WERI-Rb-1 (cell line): Measurements from ENCODE around the gene CADM2.

Experiments
- DNase-seq: peaks from one replicate; pipeline ENCODE4 v3.0.0-alpha.2; 2020
- H3K27ac ChIP-seq: fragments of 250-450 bp; sonication (Bioruptor Pico); 2 replicates; pipeline ENCODE4 v1.5.1; 2020; ENCODE audit warnings: mild to moderate bottlenecking, moderate library complexity
- H3K27me3 ChIP-seq: fragments of 250-450 bp; sonication (Bioruptor Pico); 2 replicates; pipeline ENCODE4 v1.5.1; 2021; ENCODE audit warnings: mild to moderate bottlenecking, low read depth, moderate library complexity; ENCODE audit not compliant: insufficient read depth, severe bottlenecking
- H3K36me3 ChIP-seq: fragments of 250-450 bp; sonication (Bioruptor Pico); 2 replicates; pipeline ENCODE4 v1.5.1; 2020; ENCODE audit warnings: mild to moderate bottlenecking, moderate library complexity
- H3K4me3 ChIP-seq: 2 replicates; pipeline ENCODE4 v1.5.1; 2011; ENCODE audit warnings: low read depth, mild to moderate bottlenecking, control low read depth, low read length
- H3K9me3 ChIP-seq: fragments of 250-450 bp; sonication (Bioruptor Pico); 2 replicates; pipeline ENCODE4 v1.5.1; 2021; ENCODE audit warnings: mild to moderate bottlenecking, moderate library complexity; ENCODE audit not compliant: severe bottlenecking
- TF ChIP-seq, protein P1 (sequence below): IDR thresholded peaks from 2 replicates; pipeline ENCODE4 v1.5.1; 2011; ENCODE audit warnings: low read depth, mild to moderate bottlenecking, control low read depth, inconsistent platforms, low read length

CADM2 gene

GRCh38 chr3:85003479-85003878 is 44.7 kb downstream of the CADM2 start:
- no peaks in the 10 kb centered on the region for H3K9me3 ChIP-seq
- no peaks in the 10 kb centered on the region for H3K27me3 ChIP-seq
- no peak overlapping the region for H3K27ac ChIP-seq
- TF ChIP-seq, protein P1, sequence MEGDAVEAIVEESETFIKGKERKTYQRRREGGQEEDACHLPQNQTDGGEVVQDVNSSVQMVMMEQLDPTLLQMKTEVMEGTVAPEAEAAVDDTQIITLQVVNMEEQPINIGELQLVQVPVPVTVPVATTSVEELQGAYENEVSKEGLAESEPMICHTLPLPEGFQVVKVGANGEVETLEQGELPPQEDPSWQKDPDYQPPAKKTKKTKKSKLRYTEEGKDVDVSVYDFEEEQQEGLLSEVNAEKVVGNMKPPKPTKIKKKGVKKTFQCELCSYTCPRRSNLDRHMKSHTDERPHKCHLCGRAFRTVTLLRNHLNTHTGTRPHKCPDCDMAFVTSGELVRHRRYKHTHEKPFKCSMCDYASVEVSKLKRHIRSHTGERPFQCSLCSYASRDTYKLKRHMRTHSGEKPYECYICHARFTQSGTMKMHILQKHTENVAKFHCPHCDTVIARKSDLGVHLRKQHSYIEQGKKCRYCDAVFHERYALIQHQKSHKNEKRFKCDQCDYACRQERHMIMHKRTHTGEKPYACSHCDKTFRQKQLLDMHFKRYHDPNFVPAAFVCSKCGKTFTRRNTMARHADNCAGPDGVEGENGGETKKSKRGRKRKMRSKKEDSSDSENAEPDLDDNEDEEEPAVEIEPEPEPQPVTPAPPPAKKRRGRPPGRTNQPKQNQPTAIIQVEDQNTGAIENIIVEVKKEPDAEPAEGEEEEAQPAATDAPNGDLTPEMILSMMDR = no peak
- DNase-seq = no peak
- H3K36me3 ChIP-seq = no peaks in the 10 kb centered on the region
- no peak overlapping the region for H3K4me3 ChIP-seq

GRCh38 chr3:85004147-85004546 is 45.4 kb downstream of the CADM2 start:
- no peaks in the 10 kb centered on the region for H3K36me3 ChIP-seq
- H3K4me3 ChIP-seq = no peak overlapping the region
- no peaks in the 10 kb centered on the region for H3K27me3 ChIP-seq
- TF ChIP-seq, protein P1 = no peak
- H3K27ac ChIP-seq = no peak overlapping the region
- DNase-seq = no peak
- no peaks in the 10 kb centered on the region for H3K9me3 ChIP-seq

GRCh38 chr3:85005946-85006345 is 47.2 kb downstream of the CADM2 start:
- Histone ChIP-seq H3K9me3 (no peaks in the 10 kb centered on the region), H3K27me3 (no peaks in the 10 kb centered on the region), H3K4me3 (no peak overlapping the region), H3K27ac (no peak overlapping the region), H3K36me3 (no peaks in the 10 kb centered on the region)
- no peak for DNase-seq
- TF ChIP-seq, protein P1 = no peak

- TF ChIP-seq, protein P1 = no peak
- Histone ChIP-seq H3K9me3 (no peaks in the 10 kb centered on the region), H3K27me3 (no peaks in the 10 kb centered on the region), H3K36me3 (no peaks in the 10 kb centered on the region), H3K4me3 (no peak overlapping the region), H3K27ac (no peak overlapping the region)
- no peak for DNase-seq
Observed at GRCh38 chr3:85007195-85008094, 48.7 kb downstream of the CADM2 start.

- DNase-seq = no peak
- Histone ChIP-seq H3K27me3 (no peaks in the 10 kb centered on the region), H3K9me3 (no peaks in the 10 kb centered on the region), H3K36me3 (no peaks in the 10 kb centered on the region), H3K27ac (no peak overlapping the region), H3K4me3 (no peak overlapping the region)
- TF ChIP-seq, protein P1 = no peak
Observed at GRCh38 chr3:85020828-85021227, 62.0 kb downstream of the CADM2 start.
